Panc1 (cell line): ENCODE data around the gene SMIM20. TPM values are rescaled to one million over a fixed set of nuclear protein-coding genes. Genes with fewer than 3 reads are reported as not detected.

ENCODE experiments used
- ATAC-seq: fragments of 200-7000 bp; cut with Tn5 transposase; 2 replicates; pipeline ENCODE4 v1.9.1; 2020; ENCODE audit warnings: mild to moderate bottlenecking, moderate library complexity
- BruUV-seq: library from RNA; stranded (reverse); fragments of 400-500 nt; replicated peaks from 2 replicates; lab custom pipeline; 2021; lab: Mats Ljungman, UMichigan
- CTCF ChIA-PET: fragments of 300-600 bp; sonication (Branson Sonifier 250); formaldehyde crosslinking; loops from one replicate; lab custom pipeline; 2022; ENCODE audit warnings: antibody characterized with exemption; lab: Charles Lee
- POLR2A ChIA-PET: fragments of 300-600 bp; sonication (Branson Sonifier 250); formaldehyde crosslinking; loops from one replicate; lab custom pipeline; 2022; ENCODE audit warnings: antibody characterized with exemption; lab: Charles Lee
- DNase-seq: peaks from one replicate; pipeline ENCODE4 v3.0.0-alpha.2; 2010; ENCODE audit warnings: low read depth, low spot score
- H3K27ac ChIP-seq: 2 replicates; pipeline ENCODE4 v1.5.1; 2011; ENCODE audit warnings: mild to moderate bottlenecking, low read length, inconsistent platforms
- H3K27me3 ChIP-seq: fragments of 200-500 bp; sonication (Bioruptor generic); 2 replicates; pipeline ENCODE4 v1.6.0; 2014; ENCODE audit warnings: low read length, inconsistent platforms; ENCODE audit not compliant: control insufficient read depth, insufficient read depth
- H3K36me3 ChIP-seq: fragments of 200-500 bp; sonication (Bioruptor generic); 2 replicates; pipeline ENCODE4 v1.5.1; 2014; ENCODE audit warnings: inconsistent platforms, mild to moderate bottlenecking, low read length, moderate library complexity; ENCODE audit not compliant: control insufficient read depth, insufficient read depth
- H3K4me1 ChIP-seq: 2 replicates; pipeline ENCODE4 v1.5.1; 2011; ENCODE audit warnings: inconsistent platforms, mild to moderate bottlenecking, low read length, moderate library complexity; ENCODE audit not compliant: control insufficient read depth, insufficient read depth
- H3K4me3 ChIP-seq, 2 experiments: 2 replicates each; pipeline ENCODE4 v1.5.1; 2011 to 2012; ENCODE audit warnings: low read depth in 2 of 2, low read length in 2 of 2, mild to moderate bottlenecking in 2 of 2, inconsistent platforms in 1 of 2, moderate library complexity in 1 of 2
- H3K9me3 ChIP-seq: fragments of 200-500 bp; sonication (Bioruptor generic); 2 replicates; pipeline ENCODE4 v1.5.1; 2014; ENCODE audit warnings: low read depth, mild to moderate bottlenecking, inconsistent platforms, low read length, moderate library complexity; ENCODE audit not compliant: control insufficient read depth, insufficient read depth
- POLR2AphosphoS5 ChIP-seq: IDR thresholded peaks from 2 replicates; pipeline ENCODE4 v1.6.1; 2012; ENCODE audit warnings: mild to moderate bottlenecking, low read depth, low read length, moderate library complexity
- SIN3A ChIP-seq: IDR thresholded peaks from 2 replicates; pipeline ENCODE4 v1.6.1; 2012; ENCODE audit warnings: low read depth, mild to moderate bottlenecking, low read length, moderate library complexity, borderline replicate concordance; ENCODE audit not compliant: insufficient read depth
- TCF7L2 ChIP-seq: IDR thresholded peaks from 2 replicates; pipeline ENCODE4 v1.6.1; 2011; ENCODE audit warnings: mild to moderate bottlenecking, low read depth, low read length, inconsistent platforms
- in situ Hi-C: cut with HindIII; loops from 2 replicates; pipeline ENCODE4 v1.10.0; 2016; ENCODE audit warnings: low sequenced_read_pairs, low pct_unique_long_range_greater_than_20kb
- intact Hi-C: fragments of 100-400 bp; cut with micrococcal nuclease; formaldehyde crosslinking; loops from one replicate; pipeline ENCODE4 v1.10.0; 2022; ENCODE audit not compliant: unreplicated experiment
- total RNA-seq: library from RNA; stranded (reverse); gene quantifications from one replicate; pipeline ENCODE4 v1.2.1, GENCODE V29; 2021; ENCODE audit not compliant: unreplicated experiment
- TF ChIP-seq, protein P1 (sequence below), 2 experiments: IDR thresholded peaks; 2 replicates each; pipeline ENCODE4 v1.6.1; 2011 to 2012; ENCODE audit warnings: low read depth in 2 of 2, control low read depth in 1 of 2, low read length in 1 of 2, mild to moderate bottlenecking in 1 of 2, moderate library complexity in 1 of 2; ENCODE audit not compliant: insufficient read depth in 1 of 2
- TF ChIP-seq, protein P2 (sequence below): fragments of 450-650 bp; IDR thresholded peaks from 2 replicates; pipeline ENCODE4 v1.5.1; 2017; ENCODE audit warnings: mild to moderate bottlenecking

SMIM20 gene
- total RNA-seq, 1 experiment from 2014 or later = 16.5 TPM

DNA sequence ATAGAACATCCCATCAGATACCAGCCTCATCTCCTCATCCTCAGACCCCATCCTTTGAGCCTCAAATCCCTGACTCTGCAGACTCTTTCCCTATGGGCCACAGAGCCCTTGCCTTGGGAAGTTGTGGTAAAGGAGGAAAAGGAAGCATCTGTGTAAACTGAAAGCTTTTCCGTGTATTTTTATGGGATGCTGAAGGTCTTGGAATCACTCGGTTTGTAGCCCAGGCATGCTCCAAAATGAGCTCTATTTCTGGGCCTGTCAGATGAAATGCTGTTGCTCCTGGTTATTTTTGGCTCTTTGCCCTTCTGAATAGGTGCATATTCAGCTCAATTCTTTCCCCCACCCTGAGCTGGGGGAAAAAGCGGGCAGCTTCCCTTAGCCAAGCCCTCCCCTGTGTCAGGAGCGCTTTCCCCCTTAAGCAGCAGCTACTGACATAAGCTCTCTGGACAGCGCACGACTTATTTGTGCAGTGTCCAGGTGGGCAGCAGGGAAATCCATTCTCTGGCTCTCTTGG is 46.2 kb upstream of the SMIM20 start:
- Histone ChIP-seq H3K4me3 (no peak overlapping the region), H3K9me3 (no peaks in the 10 kb centered on the region), H3K4me1 (no peaks in the 10 kb centered on the region), H3K36me3 (no peaks in the 10 kb centered on the region), H3K27me3 (no peaks in the 10 kb centered on the region; the same call in 1 of the 2 replicates), H3K27ac (no peak overlapping the region)
- ChIA-PET CTCF (no interaction called here), POLR2A (no interaction called here)
- ATAC-seq (no peak), DNase-seq (no peak)
- in situ Hi-C loops = no loop called here
- intact Hi-C loops = no loop called here
- BruUV-seq = no TSS peak
- TF ChIP-seq TCF7L2 (no peak), SIN3A (no peak), POLR2AphosphoS5 (no peak)
- TF ChIP-seq, protein P1, sequence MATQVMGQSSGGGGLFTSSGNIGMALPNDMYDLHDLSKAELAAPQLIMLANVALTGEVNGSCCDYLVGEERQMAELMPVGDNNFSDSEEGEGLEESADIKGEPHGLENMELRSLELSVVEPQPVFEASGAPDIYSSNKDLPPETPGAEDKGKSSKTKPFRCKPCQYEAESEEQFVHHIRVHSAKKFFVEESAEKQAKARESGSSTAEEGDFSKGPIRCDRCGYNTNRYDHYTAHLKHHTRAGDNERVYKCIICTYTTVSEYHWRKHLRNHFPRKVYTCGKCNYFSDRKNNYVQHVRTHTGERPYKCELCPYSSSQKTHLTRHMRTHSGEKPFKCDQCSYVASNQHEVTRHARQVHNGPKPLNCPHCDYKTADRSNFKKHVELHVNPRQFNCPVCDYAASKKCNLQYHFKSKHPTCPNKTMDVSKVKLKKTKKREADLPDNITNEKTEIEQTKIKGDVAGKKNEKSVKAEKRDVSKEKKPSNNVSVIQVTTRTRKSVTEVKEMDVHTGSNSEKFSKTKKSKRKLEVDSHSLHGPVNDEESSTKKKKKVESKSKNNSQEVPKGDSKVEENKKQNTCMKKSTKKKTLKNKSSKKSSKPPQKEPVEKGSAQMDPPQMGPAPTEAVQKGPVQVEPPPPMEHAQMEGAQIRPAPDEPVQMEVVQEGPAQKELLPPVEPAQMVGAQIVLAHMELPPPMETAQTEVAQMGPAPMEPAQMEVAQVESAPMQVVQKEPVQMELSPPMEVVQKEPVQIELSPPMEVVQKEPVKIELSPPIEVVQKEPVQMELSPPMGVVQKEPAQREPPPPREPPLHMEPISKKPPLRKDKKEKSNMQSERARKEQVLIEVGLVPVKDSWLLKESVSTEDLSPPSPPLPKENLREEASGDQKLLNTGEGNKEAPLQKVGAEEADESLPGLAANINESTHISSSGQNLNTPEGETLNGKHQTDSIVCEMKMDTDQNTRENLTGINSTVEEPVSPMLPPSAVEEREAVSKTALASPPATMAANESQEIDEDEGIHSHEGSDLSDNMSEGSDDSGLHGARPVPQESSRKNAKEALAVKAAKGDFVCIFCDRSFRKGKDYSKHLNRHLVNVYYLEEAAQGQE (IDR thresholded peaks at IDR 0.05; ENCODE audit: insufficient read depth in 1 of 2, low read depth in 2 of 2, low read length in 1 of 2) = no peak
- TF ChIP-seq, protein P2, sequence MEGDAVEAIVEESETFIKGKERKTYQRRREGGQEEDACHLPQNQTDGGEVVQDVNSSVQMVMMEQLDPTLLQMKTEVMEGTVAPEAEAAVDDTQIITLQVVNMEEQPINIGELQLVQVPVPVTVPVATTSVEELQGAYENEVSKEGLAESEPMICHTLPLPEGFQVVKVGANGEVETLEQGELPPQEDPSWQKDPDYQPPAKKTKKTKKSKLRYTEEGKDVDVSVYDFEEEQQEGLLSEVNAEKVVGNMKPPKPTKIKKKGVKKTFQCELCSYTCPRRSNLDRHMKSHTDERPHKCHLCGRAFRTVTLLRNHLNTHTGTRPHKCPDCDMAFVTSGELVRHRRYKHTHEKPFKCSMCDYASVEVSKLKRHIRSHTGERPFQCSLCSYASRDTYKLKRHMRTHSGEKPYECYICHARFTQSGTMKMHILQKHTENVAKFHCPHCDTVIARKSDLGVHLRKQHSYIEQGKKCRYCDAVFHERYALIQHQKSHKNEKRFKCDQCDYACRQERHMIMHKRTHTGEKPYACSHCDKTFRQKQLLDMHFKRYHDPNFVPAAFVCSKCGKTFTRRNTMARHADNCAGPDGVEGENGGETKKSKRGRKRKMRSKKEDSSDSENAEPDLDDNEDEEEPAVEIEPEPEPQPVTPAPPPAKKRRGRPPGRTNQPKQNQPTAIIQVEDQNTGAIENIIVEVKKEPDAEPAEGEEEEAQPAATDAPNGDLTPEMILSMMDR = no peak

DNA sequence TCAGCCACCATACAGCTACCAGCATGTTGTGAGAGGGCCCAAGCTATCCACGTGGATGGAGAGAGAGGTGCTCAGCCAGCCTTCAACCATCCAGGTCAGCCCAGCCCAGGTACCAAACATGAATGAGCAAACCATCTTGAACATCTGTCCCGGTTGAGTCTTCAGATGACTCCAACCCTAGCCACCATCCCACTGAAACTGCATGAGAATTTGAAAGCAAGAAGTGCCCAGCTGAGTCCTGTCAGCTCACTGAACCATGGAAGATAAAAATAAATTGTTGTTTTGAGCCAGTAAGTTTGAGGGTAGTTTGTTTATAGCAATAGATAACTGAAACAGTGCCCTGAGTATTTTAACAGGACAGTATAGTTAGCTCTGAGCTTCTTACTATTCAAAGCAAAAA is 43.9 kb upstream of the SMIM20 start:
- Histone ChIP-seq H3K4me1 (no peaks in the 10 kb centered on the region), H3K27ac (no peak overlapping the region), H3K36me3 (no peaks in the 10 kb centered on the region), H3K27me3 (no peaks in the 10 kb centered on the region), H3K9me3 (no peaks in the 10 kb centered on the region), H3K4me3 (no peak overlapping the region)
- ATAC-seq (no peak), DNase-seq (no peak)
- no TSS peak for BruUV-seq
- ChIA-PET POLR2A (no interaction called here), CTCF (no interaction called here)
- intact Hi-C loops (loop anchor here (5.0 kb wide), 1 partner anchor 428 kb away; no protein-coding TSS in a partner anchor), in situ Hi-C loops (no loop called here)
- TF ChIP-seq POLR2AphosphoS5 (no peak), TCF7L2 (no peak), SIN3A (no peak)
- TF ChIP-seq, protein P2 = no peak
- TF ChIP-seq, protein P1 (IDR thresholded peaks at IDR 0.05; ENCODE audit: insufficient read depth in 1 of 2, low read depth in 2 of 2, low read length in 1 of 2) = no peak
